ENCODE measurements around the gene LLGL1.

LLGL1 gene

GRCh38 chr17:18233803-18234518, 8.5 kb downstream of the LLGL1 start:
- ChIA-PET POLR2A (interaction anchor here (1.3 kb wide), 1 partner anchor 13 kb away, joined by 4 read pairs; no protein-coding TSS in a partner anchor), CTCF (no interaction called here)
- TF ChIP-seq HDGF (IDR thresholded peaks at IDR 0.05; ENCODE audit: borderline replicate concordance) (no peak), TARDBP (IDR thresholded peaks at IDR 0.05) (no peak), SP1 (IDR thresholded peaks at IDR 0.05) (no peak), ELF4 (IDR thresholded peaks at IDR 0.05) (no peak), ZNF384 (IDR thresholded peaks at IDR 0.05) (no peak), L3MBTL2 (conservative IDR thresholded peaks at IDR 0.05) (no peak), FOXK2 (IDR thresholded peaks at IDR 0.05) (no peak), SUZ12 (IDR thresholded peaks at IDR 0.05) (no peak), CTBP1 (IDR thresholded peaks at IDR 0.05; ENCODE audit: borderline replicate concordance) (no peak), NFRKB (IDR thresholded peaks at IDR 0.05) (no peak), FOXA1 (IDR thresholded peaks at IDR 0.05) (no peak), LEF1 (IDR thresholded peaks at IDR 0.05; ENCODE audit: borderline replicate concordance) (no peak), ARNT (IDR thresholded peaks at IDR 0.05) (no peak), FOXM1 (IDR thresholded peaks at IDR 0.05; ENCODE audit: borderline replicate concordance) (no peak), PKNOX1 (IDR thresholded peaks at IDR 0.05) (no peak), BHLHE40 (IDR thresholded peaks at IDR 0.05; ENCODE audit: borderline replicate concordance) (no peak)
- DNase-seq (ENCODE audit: extremely low spot score): no peak

GRCh38 chr17:18234853-18235380, 9.5 kb downstream of the LLGL1 start:
- CTCF ChIA-PET: no interaction called here
- POLR2A ChIA-PET: interaction anchor here (1.3 kb wide), 1 partner anchor 14 kb away, joined by 4 read pairs; no protein-coding TSS in a partner anchor
- TF ChIP-seq FOXK2 (IDR thresholded peaks at IDR 0.05) (no peak), BHLHE40 (IDR thresholded peaks at IDR 0.05; ENCODE audit: borderline replicate concordance) (no peak), LEF1 (IDR thresholded peaks at IDR 0.05; ENCODE audit: borderline replicate concordance) (no peak), NFRKB (IDR thresholded peaks at IDR 0.05) (no peak), SP1 (IDR thresholded peaks at IDR 0.05) (no peak)
- no peak for DNase-seq (ENCODE audit: extremely low spot score)

DNA sequence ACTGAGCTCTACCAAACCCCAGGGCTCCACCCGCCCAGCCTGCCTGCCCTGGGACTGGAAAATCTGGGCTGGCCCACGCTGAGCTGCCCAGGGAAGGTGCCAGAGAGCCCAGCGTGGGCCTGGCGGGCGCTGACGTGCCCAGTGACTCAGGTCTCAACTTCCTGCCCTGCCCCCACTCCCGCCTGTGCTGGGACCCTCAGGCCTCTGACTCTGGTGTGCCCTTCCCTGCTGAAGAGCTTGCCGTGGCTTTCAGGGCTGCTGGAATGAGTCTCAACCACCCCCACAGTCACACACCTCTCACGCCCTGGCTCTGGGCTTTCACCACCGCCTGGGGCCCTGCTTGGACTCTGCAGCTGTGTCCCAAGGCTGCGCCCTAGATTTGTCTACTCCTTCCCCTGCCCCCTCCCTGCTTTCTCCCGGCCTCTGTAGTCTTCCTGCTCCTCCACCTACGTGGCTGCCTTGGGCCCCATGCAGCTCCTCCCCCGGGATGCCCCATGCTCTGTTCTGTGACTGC, 10.4 kb downstream of the LLGL1 start:
- no peak for TF ChIP-seq TARDBP (IDR thresholded peaks at IDR 0.05)
- TF ChIP-seq HDGF (IDR thresholded peaks at IDR 0.05; ENCODE audit: borderline replicate concordance): no peak
- no peak for TF ChIP-seq CTBP1 (IDR thresholded peaks at IDR 0.05; ENCODE audit: borderline replicate concordance)
- TF ChIP-seq NFRKB (IDR thresholded peaks at IDR 0.05): no peak
- TF ChIP-seq FOXK2 (IDR thresholded peaks at IDR 0.05): no peak
- TF ChIP-seq PKNOX1 (IDR thresholded peaks at IDR 0.05): no peak
- no peak for TF ChIP-seq LEF1 (IDR thresholded peaks at IDR 0.05; ENCODE audit: borderline replicate concordance)
- TF ChIP-seq FOXM1 (IDR thresholded peaks at IDR 0.05; ENCODE audit: borderline replicate concordance): no peak
- TF ChIP-seq L3MBTL2 (conservative IDR thresholded peaks at IDR 0.05): no peak
- TF ChIP-seq ZNF384 (IDR thresholded peaks at IDR 0.05): no peak
- no peak for TF ChIP-seq BHLHE40 (IDR thresholded peaks at IDR 0.05; ENCODE audit: borderline replicate concordance)
- TF ChIP-seq SP1 (IDR thresholded peaks at IDR 0.05): no peak
- no peak for TF ChIP-seq ELF4 (IDR thresholded peaks at IDR 0.05)
- TF ChIP-seq ARNT (IDR thresholded peaks at IDR 0.05): no peak
- no peak for DNase-seq (ENCODE audit: extremely low spot score)
- ChIA-PET POLR2A (interaction anchor here (0.8 kb wide), 1 partner anchor 25 kb away, joined by 3 read pairs; the partner anchor contains the start of gene MIEF2), CTCF (no interaction called here)

- CTCF ChIA-PET: no interaction called here
- POLR2A ChIA-PET: no interaction called here
- TF ChIP-seq LEF1 (IDR thresholded peaks at IDR 0.05; ENCODE audit: borderline replicate concordance) (no peak), SP1 (IDR thresholded peaks at IDR 0.05) (no peak), FOXK2 (IDR thresholded peaks at IDR 0.05) (no peak), PKNOX1 (IDR thresholded peaks at IDR 0.05) (no peak), ZNF384 (IDR thresholded peaks at IDR 0.05) (no peak), SUZ12 (IDR thresholded peaks at IDR 0.05) (no peak), HDGF (IDR thresholded peaks at IDR 0.05; ENCODE audit: borderline replicate concordance) (no peak), FOXA1 (IDR thresholded peaks at IDR 0.05) (no peak), L3MBTL2 (conservative IDR thresholded peaks at IDR 0.05) (no peak), BHLHE40 (IDR thresholded peaks at IDR 0.05; ENCODE audit: borderline replicate concordance) (no peak), ELF4 (IDR thresholded peaks at IDR 0.05) (no peak), CTBP1 (IDR thresholded peaks at IDR 0.05; ENCODE audit: borderline replicate concordance) (no peak), TARDBP (IDR thresholded peaks at IDR 0.05) (no peak), NFRKB (IDR thresholded peaks at IDR 0.05) (no peak), FOXM1 (IDR thresholded peaks at IDR 0.05; ENCODE audit: borderline replicate concordance) (no peak), ARNT (IDR thresholded peaks at IDR 0.05) (no peak)
- no peak for DNase-seq (ENCODE audit: extremely low spot score)
Observed at GRCh38 chr17:18236494-18236893, 11.1 kb downstream of the LLGL1 start.

GRCh38 chr17:18237461-18237860, 12.0 kb downstream of the LLGL1 start:
- no peak for DNase-seq (ENCODE audit: extremely low spot score)
- POLR2A ChIA-PET: interaction anchor here (0.8 kb wide), 1 partner anchor 9 kb away, joined by 3 read pairs; no protein-coding TSS in a partner anchor
- CTCF ChIA-PET: no interaction called here
- TF ChIP-seq L3MBTL2 (conservative IDR thresholded peaks at IDR 0.05): no peak
- TF ChIP-seq NFRKB (IDR thresholded peaks at IDR 0.05): no peak
- no peak for TF ChIP-seq LEF1 (IDR thresholded peaks at IDR 0.05; ENCODE audit: borderline replicate concordance)
- TF ChIP-seq SP1 (IDR thresholded peaks at IDR 0.05): no peak
- no peak for TF ChIP-seq HDGF (IDR thresholded peaks at IDR 0.05; ENCODE audit: borderline replicate concordance)
- no peak for TF ChIP-seq TARDBP (IDR thresholded peaks at IDR 0.05)
- no peak for TF ChIP-seq ELF4 (IDR thresholded peaks at IDR 0.05)
- TF ChIP-seq FOXA1 (IDR thresholded peaks at IDR 0.05): no peak
- no peak for TF ChIP-seq PKNOX1 (IDR thresholded peaks at IDR 0.05)
- no peak for TF ChIP-seq ZNF384 (IDR thresholded peaks at IDR 0.05)
- no peak for TF ChIP-seq BHLHE40 (IDR thresholded peaks at IDR 0.05; ENCODE audit: borderline replicate concordance)
- TF ChIP-seq FOXM1 (IDR thresholded peaks at IDR 0.05; ENCODE audit: borderline replicate concordance): no peak
- no peak for TF ChIP-seq ARNT (IDR thresholded peaks at IDR 0.05)
